HL-60 (cell line): ENCODE results near the gene DUSP2.

Experiments
- DNase-seq, 2 experiments: peaks; one replicate each; pipeline ENCODE4 v3.0.0-alpha.2; 2010 to 2020; ENCODE audit warnings: low read depth in 1 of 2, low spot score in 1 of 2
- H3K27ac ChIP-seq: fragments of 250-450 bp; sonication (Bioruptor Pico); replicated peaks from 2 replicates; pipeline ENCODE4 v1.5.1; 2020; ENCODE audit warnings: mild to moderate bottlenecking, moderate library complexity
- H3K27me3 ChIP-seq: fragments of 250-450 bp; sonication (Bioruptor Pico); 2 replicates; pipeline ENCODE4 v1.5.1; 2021; ENCODE audit warnings: mild to moderate bottlenecking, moderate library complexity; ENCODE audit not compliant: insufficient read depth, poor library complexity, severe bottlenecking
- H3K4me3 ChIP-seq: replicated peaks from 2 replicates; pipeline ENCODE4 v1.5.1; 2011; ENCODE audit warnings: mild to moderate bottlenecking, control low read depth, low read length; ENCODE audit not compliant: insufficient read depth
- CTCF ChIP-seq: IDR thresholded peaks from one replicate; pipeline ENCODE4 v1.5.1; 2011; ENCODE audit warnings: low read length, control low read depth, inconsistent platforms; ENCODE audit not compliant: insufficient read depth
- GABPA ChIP-seq: IDR thresholded peaks from 2 replicates; pipeline ENCODE4 v1.6.1; 2012; ENCODE audit warnings: low read depth
- POLR2AphosphoS5 ChIP-seq: IDR thresholded peaks from 2 replicates; pipeline ENCODE4 v1.6.1; 2012; ENCODE audit warnings: low read depth
- REST ChIP-seq: IDR thresholded peaks from 2 replicates; pipeline ENCODE4 v1.6.1; 2012; ENCODE audit warnings: low read depth; ENCODE audit not compliant: insufficient replicate concordance
- SPI1 ChIP-seq: IDR thresholded peaks from 2 replicates; pipeline ENCODE4 v1.6.1; 2012; ENCODE audit warnings: low read depth, mild to moderate bottlenecking, borderline replicate concordance

DUSP2 gene

GRCh38 chr2:96097441-96097840 lies 47.8 kb downstream of the DUSP2 start:
- Histone ChIP-seq H3K4me3 (no peak overlapping the region), H3K27ac (no peak overlapping the region), H3K27me3 (no peaks in the 10 kb centered on the region)
- no peak for TF ChIP-seq REST
- no peak for TF ChIP-seq CTCF
- TF ChIP-seq SPI1, result no peak
- no peak for TF ChIP-seq GABPA
- TF ChIP-seq POLR2AphosphoS5, result no peak
- no peak for DNase-seq

- H3K27ac ChIP-seq, result no peak overlapping the region
- no peak overlapping the region for H3K4me3 ChIP-seq
- TF ChIP-seq SPI1, result no peak
- TF ChIP-seq POLR2AphosphoS5, result no peak
- no peak for TF ChIP-seq GABPA
- no peak for TF ChIP-seq REST
- TF ChIP-seq CTCF, result no peak
- no peak for DNase-seq
- no peaks in the 10 kb centered on the region for H3K27me3 ChIP-seq
These were observed 50.1 kb downstream of the DUSP2 start for GRCh38 chr2:96095116-96095636.

- no peaks in the 10 kb centered on the region for H3K27me3 ChIP-seq
- TF ChIP-seq SPI1 (no peak), POLR2AphosphoS5 (no peak), REST (no peak), CTCF (no peak), GABPA (no peak)
- no peak overlapping the region for H3K4me3 ChIP-seq
- H3K27ac ChIP-seq, result no peak overlapping the region
- DNase-seq, result no peak
These were observed 51.7 kb downstream of the DUSP2 start for GRCh38 chr2:96093528-96093927.
